OCI-LY3 (cell line): Measurements from ENCODE around the gene AFAP1.

Experiments used
- H2AFZ ChIP-seq: fragments of 200-600, 300-600 bp; shearing (Covaris generic); 2 replicates; pipeline ENCODE4 v1.6.0; 2014; ENCODE audit warnings: antibody characterized with exemption, low read depth, low read length
- H3K27ac ChIP-seq: fragments of 200-600, 300-600 bp; sonication (generic); 2 replicates; pipeline ENCODE4 v1.5.1; 2014; ENCODE audit warnings: mild to moderate bottlenecking, low read length, moderate library complexity, mixed read lengths
- H3K27me3 ChIP-seq: fragments of 200-600, 300-600 bp; sonication (generic); 2 replicates; pipeline ENCODE4 v1.6.1; 2014; ENCODE audit warnings: low read depth, low read length, mixed read lengths
- H3K36me3 ChIP-seq: fragments of 200-600, 300-600 bp; sonication (generic); replicated peaks from 2 replicates; pipeline ENCODE3; 2014; ENCODE audit warnings: low read depth, low read length, mixed read lengths
- H3K4me1 ChIP-seq: fragments of 300-600, 200-600 bp; sonication (generic); 2 replicates; pipeline ENCODE4 v1.6.1; 2014; ENCODE audit warnings: low read length, mixed read lengths
- H3K4me2 ChIP-seq: fragments of 200-600, 300-600 bp; sonication (generic); 2 replicates; pipeline ENCODE4 v1.6.1; 2014; ENCODE audit warnings: low read length, mixed read lengths
- H3K4me3 ChIP-seq: fragments of 300-600, 200-600 bp; sonication (generic); 2 replicates; pipeline ENCODE4 v1.5.1; 2014; ENCODE audit warnings: antibody characterized with exemption, mild to moderate bottlenecking, low read length, moderate library complexity
- H3K79me2 ChIP-seq: fragments of 300-600, 200-600 bp; shearing (Covaris generic); 2 replicates; pipeline ENCODE4 v1.6.1; 2014; ENCODE audit warnings: mild to moderate bottlenecking, low read length, mixed read lengths
- H3K9ac ChIP-seq: fragments of 300-600, 200-600 bp; shearing (Covaris generic); 2 replicates; pipeline ENCODE4 v1.6.0; 2014; ENCODE audit warnings: mild to moderate bottlenecking, low read length, moderate library complexity
- H3K9me3 ChIP-seq: fragments of 200-600, 300-600 bp; shearing (Covaris generic); 2 replicates; pipeline ENCODE4 v1.6.1; 2014; ENCODE audit warnings: low read length, mixed read lengths; ENCODE audit not compliant: insufficient read depth
- H4K20me1 ChIP-seq: fragments of 200-600, 300-600 bp; sonication (generic); 2 replicates; pipeline ENCODE4 v1.6.1; 2016; ENCODE audit warnings: low read length, mixed read lengths; ENCODE audit not compliant: insufficient read depth
- EZH2phosphoT487 ChIP-seq: fragments of 200-600 bp; shearing (Covaris generic); IDR thresholded peaks from 2 replicates; pipeline ENCODE4 v1.6.1; 2018; ENCODE audit warnings: antibody characterized with exemption, mixed run types, low read depth
- TF ChIP-seq, protein P1 (sequence below): fragments of 200-600, 300-600 bp; sonication (generic); IDR thresholded peaks from 2 replicates; pipeline ENCODE4 v1.5.1; 2014; ENCODE audit warnings: antibody characterized with exemption, low read length, low read depth

Gene AFAP1

GRCh38 chr4:7822877-7823276 is 116.8 kb downstream of the AFAP1 start:
- Histone ChIP-seq H3K9me3 (no peaks in the 10 kb centered on the region), H3K4me2 (no peak overlapping the region), H3K27ac (no peak overlapping the region), H3K9ac (no peak overlapping the region), H3K27me3 (0 out of 2 replicates have a peak, but pooled peaks cover 12% of the 10 kb centered on the region), H4K20me1 (no peaks in the 10 kb centered on the region), H3K4me3 (no peak overlapping the region), H2AFZ (no peak overlapping the region), H3K4me1 (no peaks in the 10 kb centered on the region), H3K36me3 (no peaks in the 10 kb centered on the region), H3K79me2 (no peaks in the 10 kb centered on the region)
- TF ChIP-seq, protein P1, sequence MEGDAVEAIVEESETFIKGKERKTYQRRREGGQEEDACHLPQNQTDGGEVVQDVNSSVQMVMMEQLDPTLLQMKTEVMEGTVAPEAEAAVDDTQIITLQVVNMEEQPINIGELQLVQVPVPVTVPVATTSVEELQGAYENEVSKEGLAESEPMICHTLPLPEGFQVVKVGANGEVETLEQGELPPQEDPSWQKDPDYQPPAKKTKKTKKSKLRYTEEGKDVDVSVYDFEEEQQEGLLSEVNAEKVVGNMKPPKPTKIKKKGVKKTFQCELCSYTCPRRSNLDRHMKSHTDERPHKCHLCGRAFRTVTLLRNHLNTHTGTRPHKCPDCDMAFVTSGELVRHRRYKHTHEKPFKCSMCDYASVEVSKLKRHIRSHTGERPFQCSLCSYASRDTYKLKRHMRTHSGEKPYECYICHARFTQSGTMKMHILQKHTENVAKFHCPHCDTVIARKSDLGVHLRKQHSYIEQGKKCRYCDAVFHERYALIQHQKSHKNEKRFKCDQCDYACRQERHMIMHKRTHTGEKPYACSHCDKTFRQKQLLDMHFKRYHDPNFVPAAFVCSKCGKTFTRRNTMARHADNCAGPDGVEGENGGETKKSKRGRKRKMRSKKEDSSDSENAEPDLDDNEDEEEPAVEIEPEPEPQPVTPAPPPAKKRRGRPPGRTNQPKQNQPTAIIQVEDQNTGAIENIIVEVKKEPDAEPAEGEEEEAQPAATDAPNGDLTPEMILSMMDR, result no peak
- TF ChIP-seq EZH2phosphoT487, result no peak

- Histone ChIP-seq H3K27me3 (0 out of 2 replicates have a peak, but pooled peaks cover 12% of the 10 kb centered on the region), H3K4me2 (no peak overlapping the region), H3K27ac (no peak overlapping the region), H2AFZ (no peak overlapping the region), H4K20me1 (no peaks in the 10 kb centered on the region), H3K9ac (no peak overlapping the region), H3K79me2 (no peaks in the 10 kb centered on the region), H3K4me3 (no peak overlapping the region), H3K9me3 (no peaks in the 10 kb centered on the region), H3K4me1 (no peaks in the 10 kb centered on the region), H3K36me3 (no peaks in the 10 kb centered on the region)
- no peak for TF ChIP-seq EZH2phosphoT487
- TF ChIP-seq, protein P1, result no peak
These were observed 117.5 kb downstream of the AFAP1 start for GRCh38 chr4:7822137-7822505.

- Histone ChIP-seq H3K36me3 (no peaks in the 10 kb centered on the region), H3K9me3 (no peaks in the 10 kb centered on the region), H2AFZ (no peak overlapping the region), H4K20me1 (no peaks in the 10 kb centered on the region), H3K27ac (no peak overlapping the region), H3K27me3 (0 out of 2 replicates have a peak, but pooled peaks cover 12% of the 10 kb centered on the region), H3K9ac (no peak overlapping the region), H3K79me2 (no peaks in the 10 kb centered on the region), H3K4me2 (no peak overlapping the region), H3K4me3 (no peak overlapping the region), H3K4me1 (no peaks in the 10 kb centered on the region)
- TF ChIP-seq, protein P1, result no peak
- TF ChIP-seq EZH2phosphoT487, result no peak
These were observed 118.2 kb downstream of the AFAP1 start for GRCh38 chr4:7821245-7822136.

- Histone ChIP-seq H3K9ac (no peak overlapping the region), H3K27ac (no peak overlapping the region), H3K9me3 (no peaks in the 10 kb centered on the region), H3K4me2 (no peak overlapping the region), H3K79me2 (no peaks in the 10 kb centered on the region), H3K4me1 (no peaks in the 10 kb centered on the region), H3K4me3 (no peak overlapping the region), H2AFZ (no peak overlapping the region), H3K27me3 (0 out of 2 replicates have a peak, but pooled peaks cover 12% of the 10 kb centered on the region), H4K20me1 (no peaks in the 10 kb centered on the region), H3K36me3 (no peaks in the 10 kb centered on the region)
- TF ChIP-seq, protein P1, result no peak
- no peak for TF ChIP-seq EZH2phosphoT487
These were observed 119.4 kb downstream of the AFAP1 start for GRCh38 chr4:7820031-7820818.
